ENCODE data around the gene ZCWPW2.

Gene ZCWPW2

DNA sequence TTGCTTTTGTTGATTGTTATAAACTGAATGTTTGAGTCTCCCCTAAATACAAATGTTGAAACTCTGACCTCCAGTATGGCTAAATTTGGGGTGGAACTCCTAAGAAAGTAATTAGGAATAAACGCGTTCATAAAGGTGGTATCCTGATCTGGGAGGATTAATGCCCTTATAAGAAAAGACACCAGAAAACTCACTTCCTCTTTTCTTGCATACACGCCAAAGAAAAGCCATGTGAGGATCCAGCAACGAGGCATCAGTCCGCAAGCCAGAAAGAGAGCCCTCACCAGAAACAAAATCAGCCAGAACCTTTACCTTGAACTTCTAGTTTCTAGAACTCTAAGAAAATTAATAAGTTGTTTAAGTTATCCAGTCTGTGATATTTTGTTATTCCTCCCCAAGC, 37.5 kb downstream of the ZCWPW2 start:
- no peak for DNase-seq

DNA sequence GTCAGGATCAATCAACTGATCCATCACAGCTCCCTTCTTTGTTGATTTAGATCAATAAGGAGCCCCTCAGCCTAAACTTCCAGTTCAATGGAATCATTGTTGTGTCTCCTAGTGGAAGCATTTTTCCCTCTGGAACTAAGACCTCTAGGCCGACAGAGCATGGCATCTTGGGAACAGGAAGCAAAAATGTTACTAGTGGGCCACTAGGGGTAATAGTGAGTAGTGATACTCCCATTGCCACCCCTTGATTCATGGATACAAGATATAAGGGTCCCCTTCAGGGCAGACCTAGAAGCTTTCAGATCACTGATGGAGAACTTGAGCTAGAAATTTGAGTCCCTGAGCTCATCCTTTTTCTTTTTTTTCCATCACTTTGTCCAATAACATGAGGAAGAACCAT, 40.5 kb downstream of the ZCWPW2 start:
- DNase-seq, result no peak

DNA sequence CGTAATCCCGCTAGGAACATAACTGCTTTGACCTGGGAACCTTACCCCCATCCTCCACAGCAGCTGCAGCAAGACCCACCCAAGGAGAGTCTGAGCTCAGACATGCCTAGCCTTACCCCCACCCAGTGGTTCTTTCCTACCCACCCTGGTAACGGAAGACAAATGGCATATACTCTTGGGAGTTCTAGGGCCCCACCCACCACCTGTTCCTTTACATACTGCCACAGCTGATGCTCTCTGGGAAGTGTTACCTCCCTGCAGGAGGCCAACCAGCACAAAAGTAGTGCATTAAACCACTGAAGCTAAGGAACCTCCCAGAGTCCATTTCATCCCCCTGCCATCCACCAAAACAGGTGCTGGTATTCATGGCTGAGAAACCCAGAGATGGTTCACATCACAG, 50.7 kb downstream of the ZCWPW2 start:
- peak; percentile 48 for DNase-seq

GRCh38 chr3:28406241-28406640, 57.7 kb downstream of the ZCWPW2 start:
- DNase-seq, result no peak

DNA sequence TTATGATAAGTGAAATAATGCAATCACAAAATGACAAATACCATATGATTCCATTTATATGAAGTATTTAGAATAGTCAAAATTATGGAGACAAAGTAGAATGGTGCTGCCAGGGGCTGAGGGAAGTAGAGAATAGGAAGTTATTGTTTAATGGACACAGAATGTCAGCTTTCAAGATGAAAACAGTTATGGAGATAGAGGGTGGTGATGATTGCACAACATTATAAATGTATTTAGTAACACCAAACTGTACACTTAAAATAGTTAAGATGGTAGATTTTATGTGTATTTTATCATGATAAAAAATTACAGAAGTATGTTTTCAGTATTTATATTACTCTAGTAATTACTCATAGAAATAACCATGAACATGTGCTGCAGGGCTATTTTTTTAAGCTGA, 100.9 kb downstream of the ZCWPW2 start:
- no peak for DNase-seq

GRCh38 chr3:28462866-28463265, 114.3 kb downstream of the ZCWPW2 start:
- no peak for DNase-seq

DNA sequence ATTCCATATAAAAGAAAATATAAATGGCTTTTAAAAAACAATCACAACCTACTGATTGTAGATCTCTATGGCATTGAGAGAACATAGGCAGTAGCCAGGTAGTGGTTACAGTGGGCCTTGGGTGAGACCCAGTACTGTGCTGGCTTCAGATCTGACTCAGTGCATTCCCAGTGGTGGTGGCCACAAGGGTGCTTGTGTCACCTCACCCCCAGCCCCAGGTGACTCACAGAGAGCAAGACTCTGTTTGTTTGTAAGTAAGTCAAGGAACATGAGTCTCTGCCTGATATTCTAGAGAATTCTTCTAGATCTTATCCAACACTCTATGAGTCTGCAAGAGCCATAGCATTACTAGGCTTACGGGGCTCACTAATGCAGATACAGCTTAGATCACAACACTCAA, 118.9 kb downstream of the ZCWPW2 start:
- no peak for DNase-seq

- DNase-seq, result peak; percentile 35
These were observed 127.7 kb downstream of the ZCWPW2 start for GRCh38 chr3:28476194-28476593.

DNA sequence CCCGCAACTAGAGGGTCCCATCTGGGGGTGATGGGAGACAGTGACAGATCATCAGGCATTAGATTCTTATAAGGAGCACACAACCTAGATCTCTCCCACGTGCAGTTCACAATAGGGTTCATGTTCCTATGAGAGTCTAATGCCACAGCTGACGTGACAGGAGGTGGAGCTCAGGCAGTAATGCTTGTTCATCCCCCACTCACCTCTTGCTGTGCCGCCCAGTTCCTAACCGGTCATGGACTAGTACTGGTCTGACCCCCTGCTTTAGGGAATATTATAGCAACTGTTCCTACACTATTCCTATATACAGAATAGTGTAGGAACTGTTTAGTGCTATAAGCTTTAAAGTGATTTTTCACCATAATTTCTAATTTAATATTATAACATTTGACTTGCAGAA, 128.2 kb downstream of the ZCWPW2 start:
- DNase-seq, result no peak

GRCh38 chr3:28485164-28485563, 136.6 kb downstream of the ZCWPW2 start:
- no peak for DNase-seq

DNA sequence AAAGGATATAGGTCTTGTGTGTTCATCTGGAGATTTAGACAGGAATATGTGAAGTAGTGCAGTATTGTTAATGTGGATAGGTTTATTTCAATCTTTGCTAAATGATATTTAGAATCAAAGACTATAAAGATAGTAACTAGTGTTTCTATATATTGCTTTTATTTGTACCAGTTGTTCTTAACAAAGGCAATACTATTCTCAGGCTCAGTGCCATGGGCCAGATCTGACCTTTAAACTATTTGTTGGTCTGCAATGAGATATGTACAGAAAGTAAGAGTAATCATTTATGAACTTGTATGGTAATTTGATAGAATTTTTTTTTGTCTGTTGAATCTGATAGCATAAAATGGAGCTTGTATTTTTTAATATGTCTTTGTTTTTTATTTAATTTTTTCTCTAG, 146.8 kb downstream of the ZCWPW2 start:
- DNase-seq, result no peak

- DNase-seq, result no peak
These were observed 153.9 kb downstream of the ZCWPW2 start for GRCh38 chr3:28502397-28502937.

GRCh38 chr3:28504976-28505375, 156.5 kb downstream of the ZCWPW2 start:
- no peak for DNase-seq

DNA sequence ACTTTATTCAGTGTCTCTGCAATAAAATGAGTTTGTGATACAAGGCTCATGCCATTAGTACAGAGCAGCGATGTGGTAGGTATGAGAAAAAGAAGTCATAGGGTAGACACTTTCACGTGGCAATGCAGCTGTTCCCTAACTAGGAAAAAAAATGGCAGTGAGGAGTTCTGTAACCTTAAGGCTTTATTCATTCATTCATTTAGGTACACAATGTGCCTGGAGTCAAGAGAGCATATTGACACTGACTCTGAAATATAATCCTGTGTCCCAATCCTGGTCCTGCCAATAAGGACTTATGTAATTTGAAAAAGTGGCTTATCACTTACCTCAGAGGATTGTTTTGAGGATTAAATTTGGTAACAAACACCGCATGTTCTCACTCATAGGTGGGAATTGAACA, 173.1 kb downstream of the ZCWPW2 start:
- no peak for DNase-seq

DNA sequence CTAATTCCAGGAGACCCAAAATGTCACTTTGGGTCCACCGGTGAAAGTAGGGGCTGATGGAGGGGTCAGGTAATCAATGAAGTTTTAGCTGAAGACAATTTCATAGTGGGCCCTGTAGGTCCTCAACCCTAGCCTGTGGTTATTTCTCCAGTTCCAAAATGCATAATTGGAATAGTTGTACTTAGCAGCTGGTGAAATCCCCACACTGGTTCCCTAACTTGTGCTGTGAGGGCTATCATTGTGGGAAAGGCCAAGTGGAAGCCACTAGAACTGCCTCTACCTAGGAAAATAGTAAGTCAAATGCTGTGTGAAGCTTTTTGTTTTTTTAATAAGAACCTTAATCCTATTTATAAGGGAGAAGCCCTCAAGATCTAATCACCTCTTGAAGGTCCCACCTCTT, 193.8 kb downstream of the ZCWPW2 start:
- no peak for DNase-seq

- no peak for DNase-seq
These were observed 195.7 kb downstream of the ZCWPW2 start for GRCh38 chr3:28544236-28544635.

- no peak for DNase-seq
These were observed 196.3 kb downstream of the ZCWPW2 start for GRCh38 chr3:28544831-28545230.

DNA sequence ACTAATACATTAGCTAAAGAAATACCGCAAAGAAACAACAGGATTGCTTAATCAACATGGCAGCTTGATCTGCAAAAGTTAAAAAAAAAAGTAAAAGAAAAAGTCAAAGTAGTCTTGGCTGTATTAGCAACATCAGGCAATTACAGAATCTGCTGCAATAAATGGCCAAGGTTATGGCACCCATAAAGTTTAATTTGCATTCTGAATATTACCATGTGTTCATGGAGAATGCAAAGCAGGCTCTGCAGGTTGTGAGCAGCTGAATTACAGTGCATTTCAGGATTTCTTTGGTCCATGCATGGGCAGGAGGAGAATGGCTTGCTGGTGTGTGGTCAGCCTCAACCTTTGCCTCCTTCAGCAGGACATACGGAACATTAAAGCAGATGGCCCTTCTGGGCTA, 199.2 kb downstream of the ZCWPW2 start:
- DNase-seq, result no peak

DNA sequence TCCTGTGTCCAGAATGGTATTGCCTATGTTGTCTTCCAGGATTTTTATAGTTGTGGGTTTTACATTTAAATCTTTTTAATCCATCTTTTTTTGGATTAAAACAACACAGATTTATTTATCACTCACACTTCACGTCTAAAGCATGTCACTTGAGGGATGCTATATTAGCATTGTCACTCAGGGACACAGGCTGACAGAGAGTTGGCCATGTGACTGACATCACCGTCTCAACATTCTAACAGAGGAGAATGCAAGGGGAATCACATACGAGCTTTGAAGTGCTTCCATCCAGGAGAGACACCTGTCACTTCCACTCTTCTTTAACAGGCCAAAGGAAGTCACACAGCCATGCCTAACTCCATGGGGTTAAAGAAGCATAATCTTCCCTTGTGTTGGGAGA, 204.7 kb downstream of the ZCWPW2 start:
- DNase-seq, result no peak

GRCh38 chr3:28556195-28556594, 207.7 kb downstream of the ZCWPW2 start:
- no peak for DNase-seq

- DNase-seq, result no peak
These were observed 215.7 kb downstream of the ZCWPW2 start for GRCh38 chr3:28564211-28564610.

GRCh38 chr3:28569357-28569756, 220.8 kb downstream of the ZCWPW2 start:
- no peak for DNase-seq

- no peak for DNase-seq
These were observed 225.5 kb downstream of the ZCWPW2 start for GRCh38 chr3:28574036-28574435.

DNA sequence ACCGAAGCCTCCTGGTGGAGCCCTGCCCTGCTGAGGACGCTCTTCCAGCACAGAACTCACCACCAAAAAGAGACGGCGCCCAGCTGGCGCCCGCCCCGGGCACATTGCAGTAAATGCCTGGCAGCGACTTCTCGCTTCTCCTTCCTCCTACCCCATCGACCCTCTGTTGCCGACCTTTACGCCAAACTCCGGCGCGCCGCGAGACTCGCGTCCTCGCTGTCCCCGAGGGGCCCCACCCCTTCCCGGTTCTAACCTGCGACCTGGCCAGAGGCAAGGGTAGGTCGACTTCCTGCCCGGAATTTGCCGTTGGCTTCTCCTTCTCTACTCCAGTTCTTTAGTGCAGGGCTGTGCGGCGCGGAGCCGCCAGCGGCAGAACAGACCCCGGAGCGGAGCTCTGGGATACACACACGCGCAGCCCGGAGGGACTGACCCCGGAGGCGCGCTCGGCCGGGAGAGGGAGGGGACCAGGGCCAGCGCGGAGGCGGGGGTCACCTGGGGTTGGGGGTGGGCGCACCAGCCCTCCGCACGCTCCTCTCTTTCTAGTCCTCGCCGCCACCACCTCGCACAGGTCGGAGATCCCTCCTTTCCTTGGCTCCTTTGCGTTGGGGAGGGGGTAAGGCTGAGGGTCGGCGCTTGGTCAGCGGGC, 226.7 kb downstream of the ZCWPW2 start:
- peak; percentile 33 for DNase-seq
